Activated CD4-positive, alpha-beta T cell treated with anti-CD3 and anti-CD28 coated beads, Interleukin-2, amount 50 U/mL, for 1 hour (primary cell): ENCODE measurements around the gene FBXL4.
A peak's percentile ranks its signal among the peaks of the same experiment; 100 is the strongest.

Source experiments
- DNase-seq: peaks from one replicate; pipeline ENCODE4 v3.0.0-alpha.2; 2020

Gene FBXL4

GRCh38 chr6:98947411-98948292 is at the start of gene FBXL4:
TSS of gene FBXL4 (minus strand) at chr6:98947946. CDS start at chr6:98926988, 20,958 bp downstream.
- peak; percentile 68 for DNase-seq

GRCh38 chr6:98995116-98995515 is 47.4 kb upstream of the FBXL4 start:
- DNase-seq: no peak

- DNase-seq: no peak
These were observed 44.8 kb upstream of the FBXL4 start for GRCh38 chr6:98992535-98992934.

GRCh38 chr6:98986071-98986615 is 38.4 kb upstream of the FBXL4 start:
- DNase-seq: no peak

- DNase-seq: no peak
These were observed 37.6 kb upstream of the FBXL4 start for GRCh38 chr6:98985391-98985790.

- DNase-seq: no peak
These were observed 36.4 kb upstream of the FBXL4 start for GRCh38 chr6:98984121-98984520.

- no peak for DNase-seq
These were observed 33.7 kb upstream of the FBXL4 start for GRCh38 chr6:98981473-98981872.

GRCh38 chr6:98980819-98981218 is 33.1 kb upstream of the FBXL4 start:
- no peak for DNase-seq

- no peak for DNase-seq
These were observed 30.0 kb upstream of the FBXL4 start for GRCh38 chr6:98977671-98978292.

GRCh38 chr6:98976674-98977385 is 29.1 kb upstream of the FBXL4 start:
- DNase-seq: no peak

- DNase-seq: no peak
These were observed 27.7 kb upstream of the FBXL4 start for GRCh38 chr6:98975421-98975820.

GRCh38 chr6:98974309-98974708 is 26.6 kb upstream of the FBXL4 start:
- no peak for DNase-seq

GRCh38 chr6:98973571-98973970 is 25.8 kb upstream of the FBXL4 start:
- no peak for DNase-seq

GRCh38 chr6:98971303-98971702 is 23.6 kb upstream of the FBXL4 start:
- DNase-seq: no peak

GRCh38 chr6:98970469-98970868 is 22.7 kb upstream of the FBXL4 start:
- no peak for DNase-seq

- DNase-seq: no peak
These were observed 19.9 kb upstream of the FBXL4 start for GRCh38 chr6:98967616-98968015.

GRCh38 chr6:98959631-98960030 is 11.9 kb upstream of the FBXL4 start:
- DNase-seq: no peak

GRCh38 chr6:98958776-98959175 is 11.0 kb upstream of the FBXL4 start:
- DNase-seq: no peak

- DNase-seq: no peak
These were observed 9.7 kb upstream of the FBXL4 start for GRCh38 chr6:98957450-98957849.

GRCh38 chr6:98949589-98949988 is 1.8 kb upstream of the FBXL4 start:
- no peak for DNase-seq

GRCh38 chr6:98946879-98947410 is 801 bp downstream of the FBXL4 start:
- DNase-seq: peak; percentile 49

- DNase-seq: no peak
These were observed 1.4 kb downstream of the FBXL4 start for GRCh38 chr6:98946266-98946878.
